HEK293 (cell line): ENCODE data around the gene SMIM32.

Experiments
- CTCF ChIA-PET: fragments of 350-600 bp; formaldehyde crosslinking; extraction: SDS; loops from one replicate; lab custom pipeline; 2021; ENCODE audit warnings: antibody characterized with exemption; lab: Yijun Ruan, JAX
- POLR2A ChIA-PET: fragments of 300-600 bp; formaldehyde crosslinking; extraction: SDS; loops from one replicate; lab custom pipeline; 2020; ENCODE audit warnings: antibody characterized with exemption, inconsistent platforms; lab: Yijun Ruan, JAX
- H3K27ac ChIP-seq: fragments of 200-500 bp; sonication (Bioruptor generic); 2 replicates; pipeline ENCODE4 v1.5.1; 2014; ENCODE audit warnings: low read depth, low read length, control low read depth, inconsistent platforms; ENCODE audit errors: extremely low read depth
- H3K36me3 ChIP-seq, 2 experiments: fragments of 200-500 bp in 1 of 2; sonication (Bioruptor generic) in 1 of 2; 1 replicate in 1 of 2; 2 replicates in 1 of 2; pipeline ENCODE4 v1.5.1; 2014 to 2017; ENCODE audit warnings: inconsistent platforms in 2 of 2, low read length in 2 of 2; ENCODE audit not compliant: control insufficient read depth in 2 of 2, insufficient read depth in 1 of 2
- H3K4me1 ChIP-seq: fragments of 200-500 bp; sonication (Bioruptor generic); 2 replicates; pipeline ENCODE4 v1.5.1; 2014; ENCODE audit warnings: mild to moderate bottlenecking, low read length, inconsistent platforms; ENCODE audit not compliant: control insufficient read depth, insufficient read depth
- H3K4me3 ChIP-seq: 2 replicates; pipeline ENCODE4 v1.5.1; 2011; ENCODE audit warnings: low read depth, mild to moderate bottlenecking, control low read depth, low read length, moderate library complexity
- H3K9me3 ChIP-seq: fragments of 200-500 bp; sonication (Bioruptor generic); 2 replicates; pipeline ENCODE4 v1.5.1; 2014; ENCODE audit warnings: low read depth, low read length, inconsistent platforms; ENCODE audit not compliant: control insufficient read depth, insufficient read depth
- AEBP2 ChIP-seq: fragments of 450-650 bp; formaldehyde crosslinking; IDR thresholded peaks from 2 replicates; pipeline ENCODE4 v1.5.1; 2016; ENCODE audit warnings: missing biosample characterization, missing genetic modification characterization, borderline replicate concordance
- GLIS1 ChIP-seq: fragments of 450-650 bp; formaldehyde crosslinking; IDR thresholded peaks from 2 replicates; pipeline ENCODE4 v1.5.1; 2016; ENCODE audit warnings: missing biosample characterization, missing genetic modification characterization
- HOXC10 ChIP-seq: sonication (generic); formaldehyde crosslinking; IDR thresholded peaks from 2 replicates; pipeline ENCODE4 v1.8.1; 2023; ENCODE audit warnings: mild to moderate bottlenecking, missing genetic modification reagents
- KLF9 ChIP-seq: fragments of 450-650 bp; formaldehyde crosslinking; IDR thresholded peaks from 2 replicates; pipeline ENCODE4 v1.5.1; 2016; ENCODE audit warnings: missing biosample characterization, missing genetic modification characterization, low read depth
- SP3 ChIP-seq: fragments of 450-650 bp; formaldehyde crosslinking; IDR thresholded peaks from 2 replicates; pipeline ENCODE4 v1.5.1; 2016; ENCODE audit warnings: missing biosample characterization, missing genetic modification characterization
- ZBTB26 ChIP-seq: fragments of 450-650 bp; formaldehyde crosslinking; optimal IDR thresholded peaks from 2 replicates; pipeline ENCODE3; 2016; ENCODE audit warnings: missing biosample characterization, mild to moderate bottlenecking, missing genetic modification characterization
- ZBTB6 ChIP-seq: fragments of 450-650 bp; formaldehyde crosslinking; IDR thresholded peaks from 2 replicates; pipeline ENCODE4 v1.5.1; 2017; ENCODE audit warnings: missing biosample characterization, missing genetic modification characterization
- ZFHX2 ChIP-seq: fragments of 450-650 bp; formaldehyde crosslinking; conservative IDR thresholded peaks from 2 replicates; pipeline ENCODE4 v1.5.1; 2016; ENCODE audit warnings: missing biosample characterization, missing genetic modification characterization
- ZFP69B ChIP-seq: fragments of 450-650 bp; formaldehyde crosslinking; IDR thresholded peaks from 2 replicates; pipeline ENCODE4 v1.5.1; 2016; ENCODE audit warnings: missing biosample characterization, missing genetic modification characterization
- ZNF157 ChIP-seq: fragments of 450-650 bp; formaldehyde crosslinking; IDR thresholded peaks from 2 replicates; pipeline ENCODE4 v1.5.1; 2016; ENCODE audit warnings: missing biosample characterization, missing genetic modification characterization
- ZNF169 ChIP-seq: fragments of 450-650 bp; formaldehyde crosslinking; IDR thresholded peaks from 2 replicates; pipeline ENCODE4 v1.5.1; 2016; ENCODE audit warnings: missing biosample characterization, missing genetic modification characterization
- ZNF24 ChIP-seq: fragments of 450-650 bp; formaldehyde crosslinking; IDR thresholded peaks from 2 replicates; pipeline ENCODE4 v1.5.1; 2016; ENCODE audit warnings: missing biosample characterization, missing genetic modification characterization
- ZNF266 ChIP-seq: fragments of 450-650 bp; formaldehyde crosslinking; IDR thresholded peaks from 2 replicates; pipeline ENCODE4 v1.5.1; 2016; ENCODE audit warnings: missing biosample characterization, missing genetic modification characterization, low read depth
- ZNF473 ChIP-seq: fragments of 450-650 bp; formaldehyde crosslinking; IDR thresholded peaks from 2 replicates; pipeline ENCODE4 v1.5.1; 2017; ENCODE audit warnings: missing biosample characterization, missing genetic modification characterization
- ZNF501 ChIP-seq: fragments of 450-650 bp; formaldehyde crosslinking; IDR thresholded peaks from 2 replicates; pipeline ENCODE4 v1.5.1; 2016; ENCODE audit warnings: missing biosample characterization, missing genetic modification characterization
- ZNF513 ChIP-seq: fragments of 450-650 bp; IDR thresholded peaks from 2 replicates; pipeline ENCODE4 v1.5.1; 2018; ENCODE audit warnings: missing biosample characterization, missing genetic modification characterization
- ZNF548 ChIP-seq: fragments of 450-650 bp; formaldehyde crosslinking; IDR thresholded peaks from 2 replicates; pipeline ENCODE4 v1.5.1; 2016; ENCODE audit warnings: missing biosample characterization, missing genetic modification characterization
- ZNF560 ChIP-seq: fragments of 450-650 bp; formaldehyde crosslinking; IDR thresholded peaks from 2 replicates; pipeline ENCODE4 v1.5.1; 2017; ENCODE audit warnings: missing biosample characterization, missing genetic modification characterization, borderline replicate concordance
- ZNF660 ChIP-seq: fragments of 450-650 bp; IDR thresholded peaks from 2 replicates; pipeline ENCODE4 v1.5.1; 2018; ENCODE audit warnings: missing biosample characterization, mild to moderate bottlenecking, missing genetic modification characterization
- ZNF785 ChIP-seq: fragments of 450-650 bp; formaldehyde crosslinking; IDR thresholded peaks from 2 replicates; pipeline ENCODE4 v1.5.1; 2016; ENCODE audit warnings: missing biosample characterization, missing genetic modification characterization
- ZSCAN16 ChIP-seq: fragments of 450-650 bp; formaldehyde crosslinking; IDR thresholded peaks from 2 replicates; pipeline ENCODE4 v1.5.1; 2016; ENCODE audit warnings: missing biosample characterization, missing genetic modification characterization
- ZSCAN23 ChIP-seq: fragments of 450-650 bp; formaldehyde crosslinking; IDR thresholded peaks from 2 replicates; pipeline ENCODE4 v1.5.1; 2016; ENCODE audit warnings: missing biosample characterization, missing genetic modification characterization

SMIM32 gene

GRCh38 chr5:136210259-136210658 lies 17.3 kb upstream of the SMIM32 start:
- POLR2A ChIA-PET, result interaction anchor here (1.3 kb wide), 1 partner anchor 17 kb away, joined by 3 read pairs; the partner anchor contains the start of gene SMIM32
- TF ChIP-seq GLIS1 (tag by site-specific recombination), result peak; percentile 24; the same call in 1 of the 2 replicates
- no peak for TF ChIP-seq ZNF157 (tag by site-specific recombination)
- Histone ChIP-seq H3K4me3 (no peak overlapping the region), H3K9me3 (no peaks in the 10 kb centered on the region), H3K4me1 (no peaks in the 10 kb centered on the region), H3K27ac (no peak overlapping the region), H3K36me3 (no peaks in the 10 kb centered on the region)
- CTCF ChIA-PET, result interaction anchor here (0.6 to 1.4 kb wide), 5 partner anchors 14 to 324 kb away, joined by 3 to 5 read pairs (median 4); partner anchors contain the start of gene IL9

- no peaks in the 10 kb centered on the region for H3K9me3 ChIP-seq
- H3K4me3 ChIP-seq, result no peak overlapping the region
- no peaks in the 10 kb centered on the region for H3K36me3 ChIP-seq
- ChIA-PET CTCF (interaction anchor here (0.6 to 1.4 kb wide), 4 partner anchors 13 to 323 kb away, joined by 3 to 4 read pairs (median 4); no protein-coding TSS in a partner anchor), POLR2A (interaction anchor here (1.3 kb wide), 1 partner anchor 17 kb away, joined by 3 read pairs; the partner anchor contains the start of gene SMIM32)
- H3K27ac ChIP-seq, result no peak overlapping the region
- TF ChIP-seq ZSCAN23 (tag by site-specific recombination) (no peak), ZNF501 (tag by site-specific recombination) (no peak), ZNF266 (no peak), ZNF660 (tag by site-specific recombination) (no peak)
- no peaks in the 10 kb centered on the region for H3K4me1 ChIP-seq
Measured at GRCh38 chr5:136209346-136209910, 16.5 kb upstream of the SMIM32 start.

GRCh38 chr5:136208916-136209315 lies 16.0 kb upstream of the SMIM32 start:
- Histone ChIP-seq H3K27ac (no peak overlapping the region), H3K9me3 (no peaks in the 10 kb centered on the region), H3K4me3 (no peak overlapping the region), H3K36me3 (no peaks in the 10 kb centered on the region)
- POLR2A ChIA-PET, result no interaction called here
- TF ChIP-seq ZNF501 (tag by site-specific recombination) (no peak), ZNF24 (tag by site-specific recombination) (no peak), ZFHX2 (tag by site-specific recombination) (no peak), ZFP69B (tag by site-specific recombination) (no peak), ZNF785 (tag by site-specific recombination) (no peak), SP3 (tag by site-specific recombination) (no peak), ZNF513 (no peak), ZBTB6 (tag by site-specific recombination) (no peak), ZBTB26 (no peak), ZNF548 (no peak), AEBP2 (tag by site-specific recombination) (no peak), ZSCAN16 (no peak), KLF9 (tag by site-specific recombination) (no peak), ZNF169 (no peak), ZNF473 (tag by site-specific recombination) (no peak), HOXC10 (CRISPR knock-in tag) (no peak), ZNF560 (no peak)
- TF ChIP-seq, all 188 proteins: peak for 0
- no peaks in the 10 kb centered on the region for H3K4me1 ChIP-seq
- CTCF ChIA-PET, result interaction anchor here (0.6 kb wide), 1 partner anchor 148 kb away, joined by 3 read pairs; no protein-coding TSS in a partner anchor
